NB4 (cell line): ENCODE results near the gene MEI4.

Experiments used
- MYC ChIP-seq: IDR thresholded peaks from 2 replicates; pipeline ENCODE4 v1.6.1; 2011; ENCODE audit warnings: low read depth, low read length
- POLR2A ChIP-seq: IDR thresholded peaks from 2 replicates; pipeline ENCODE4 v1.6.1; 2011; ENCODE audit warnings: mild to moderate bottlenecking; ENCODE audit not compliant: insufficient read length; ENCODE audit errors: extremely low read depth
- TF ChIP-seq, protein P1 (sequence below): IDR thresholded peaks from one replicate; pipeline ENCODE4 v1.5.1; 2012; ENCODE audit warnings: low read depth, low read length
- TF ChIP-seq, protein P2 (sequence below): IDR thresholded peaks from 2 replicates; pipeline ENCODE4 v1.6.1; 2011; ENCODE audit warnings: low read depth, low read length

- TF ChIP-seq, protein P1, sequence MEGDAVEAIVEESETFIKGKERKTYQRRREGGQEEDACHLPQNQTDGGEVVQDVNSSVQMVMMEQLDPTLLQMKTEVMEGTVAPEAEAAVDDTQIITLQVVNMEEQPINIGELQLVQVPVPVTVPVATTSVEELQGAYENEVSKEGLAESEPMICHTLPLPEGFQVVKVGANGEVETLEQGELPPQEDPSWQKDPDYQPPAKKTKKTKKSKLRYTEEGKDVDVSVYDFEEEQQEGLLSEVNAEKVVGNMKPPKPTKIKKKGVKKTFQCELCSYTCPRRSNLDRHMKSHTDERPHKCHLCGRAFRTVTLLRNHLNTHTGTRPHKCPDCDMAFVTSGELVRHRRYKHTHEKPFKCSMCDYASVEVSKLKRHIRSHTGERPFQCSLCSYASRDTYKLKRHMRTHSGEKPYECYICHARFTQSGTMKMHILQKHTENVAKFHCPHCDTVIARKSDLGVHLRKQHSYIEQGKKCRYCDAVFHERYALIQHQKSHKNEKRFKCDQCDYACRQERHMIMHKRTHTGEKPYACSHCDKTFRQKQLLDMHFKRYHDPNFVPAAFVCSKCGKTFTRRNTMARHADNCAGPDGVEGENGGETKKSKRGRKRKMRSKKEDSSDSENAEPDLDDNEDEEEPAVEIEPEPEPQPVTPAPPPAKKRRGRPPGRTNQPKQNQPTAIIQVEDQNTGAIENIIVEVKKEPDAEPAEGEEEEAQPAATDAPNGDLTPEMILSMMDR: no peak
- TF ChIP-seq POLR2A (no peak), MYC (no peak)
- TF ChIP-seq, protein P2, sequence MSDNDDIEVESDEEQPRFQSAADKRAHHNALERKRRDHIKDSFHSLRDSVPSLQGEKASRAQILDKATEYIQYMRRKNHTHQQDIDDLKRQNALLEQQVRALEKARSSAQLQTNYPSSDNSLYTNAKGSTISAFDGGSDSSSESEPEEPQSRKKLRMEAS: no peak
Measured at GRCh38 chr6:77633993-77634715, 18.7 kb upstream of the MEI4 start.
